Esophagus squamous epithelium (tissue), 4 donors: Measurements from ENCODE around the gene OR52K2.

Experiments
- POLR2A ChIP-seq, 4 donors: fragments of 450-650 bp; IDR thresholded peaks; one replicate each; pipeline ENCODE4 v1.6.1; 2017; ENCODE audit warnings: antibody characterized with exemption in 4 of 4, mild to moderate bottlenecking in 4 of 4, moderate library complexity in 3 of 4
- TF ChIP-seq, protein P1 (sequence below), 6 experiments: fragments of 450-650 bp in 4 of 6; fragments of 200-600 bp in 2 of 6; sonication (generic) in 2 of 6; IDR thresholded peaks; one replicate each; pipeline ENCODE4 v1.5.1; 2016 to 2019; ENCODE audit warnings: antibody characterized with exemption in 6 of 6, mild to moderate bottlenecking in 4 of 6, moderate library complexity in 4 of 6

GRCh38 chr11:4459500-4459899 is 10.4 kb downstream of the OR52K2 start:
- TF ChIP-seq, protein P1, sequence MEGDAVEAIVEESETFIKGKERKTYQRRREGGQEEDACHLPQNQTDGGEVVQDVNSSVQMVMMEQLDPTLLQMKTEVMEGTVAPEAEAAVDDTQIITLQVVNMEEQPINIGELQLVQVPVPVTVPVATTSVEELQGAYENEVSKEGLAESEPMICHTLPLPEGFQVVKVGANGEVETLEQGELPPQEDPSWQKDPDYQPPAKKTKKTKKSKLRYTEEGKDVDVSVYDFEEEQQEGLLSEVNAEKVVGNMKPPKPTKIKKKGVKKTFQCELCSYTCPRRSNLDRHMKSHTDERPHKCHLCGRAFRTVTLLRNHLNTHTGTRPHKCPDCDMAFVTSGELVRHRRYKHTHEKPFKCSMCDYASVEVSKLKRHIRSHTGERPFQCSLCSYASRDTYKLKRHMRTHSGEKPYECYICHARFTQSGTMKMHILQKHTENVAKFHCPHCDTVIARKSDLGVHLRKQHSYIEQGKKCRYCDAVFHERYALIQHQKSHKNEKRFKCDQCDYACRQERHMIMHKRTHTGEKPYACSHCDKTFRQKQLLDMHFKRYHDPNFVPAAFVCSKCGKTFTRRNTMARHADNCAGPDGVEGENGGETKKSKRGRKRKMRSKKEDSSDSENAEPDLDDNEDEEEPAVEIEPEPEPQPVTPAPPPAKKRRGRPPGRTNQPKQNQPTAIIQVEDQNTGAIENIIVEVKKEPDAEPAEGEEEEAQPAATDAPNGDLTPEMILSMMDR (IDR thresholded peaks at IDR 0.05) = no peak
- TF ChIP-seq POLR2A (IDR thresholded peaks at IDR 0.05) = no peak
